OCI-LY3 (cell line): ENCODE measurements around the gene TCTN1.

ENCODE experiments used
- H2AFZ ChIP-seq: fragments of 200-600, 300-600 bp; shearing (Covaris generic); 2 replicates; pipeline ENCODE4 v1.6.0; 2014; ENCODE audit warnings: antibody characterized with exemption, low read depth, low read length
- H3K27ac ChIP-seq: fragments of 200-600, 300-600 bp; sonication (generic); 2 replicates; pipeline ENCODE4 v1.5.1; 2014; ENCODE audit warnings: mild to moderate bottlenecking, low read length, moderate library complexity, mixed read lengths
- H3K27me3 ChIP-seq: fragments of 200-600, 300-600 bp; sonication (generic); 2 replicates; pipeline ENCODE4 v1.6.1; 2014; ENCODE audit warnings: low read depth, low read length, mixed read lengths
- H3K36me3 ChIP-seq: fragments of 200-600, 300-600 bp; sonication (generic); replicated peaks from 2 replicates; pipeline ENCODE3; 2014; ENCODE audit warnings: low read depth, low read length, mixed read lengths
- H3K4me1 ChIP-seq: fragments of 300-600, 200-600 bp; sonication (generic); 2 replicates; pipeline ENCODE4 v1.6.1; 2014; ENCODE audit warnings: low read length, mixed read lengths
- H3K4me2 ChIP-seq: fragments of 200-600, 300-600 bp; sonication (generic); 2 replicates; pipeline ENCODE4 v1.6.1; 2014; ENCODE audit warnings: low read length, mixed read lengths
- H3K4me3 ChIP-seq: fragments of 300-600, 200-600 bp; sonication (generic); 2 replicates; pipeline ENCODE4 v1.5.1; 2014; ENCODE audit warnings: antibody characterized with exemption, mild to moderate bottlenecking, low read length, moderate library complexity
- H3K79me2 ChIP-seq: fragments of 300-600, 200-600 bp; shearing (Covaris generic); 2 replicates; pipeline ENCODE4 v1.6.1; 2014; ENCODE audit warnings: mild to moderate bottlenecking, low read length, mixed read lengths
- H3K9ac ChIP-seq: fragments of 300-600, 200-600 bp; shearing (Covaris generic); 2 replicates; pipeline ENCODE4 v1.6.0; 2014; ENCODE audit warnings: mild to moderate bottlenecking, low read length, moderate library complexity
- H3K9me3 ChIP-seq: fragments of 200-600, 300-600 bp; shearing (Covaris generic); 2 replicates; pipeline ENCODE4 v1.6.1; 2014; ENCODE audit warnings: low read length, mixed read lengths; ENCODE audit not compliant: insufficient read depth
- H4K20me1 ChIP-seq: fragments of 200-600, 300-600 bp; sonication (generic); 2 replicates; pipeline ENCODE4 v1.6.1; 2016; ENCODE audit warnings: low read length, mixed read lengths; ENCODE audit not compliant: insufficient read depth
- CTCF ChIP-seq: fragments of 200-600, 300-600 bp; sonication (generic); IDR thresholded peaks from 2 replicates; pipeline ENCODE4 v1.5.1; 2014; ENCODE audit warnings: antibody characterized with exemption, low read length, low read depth
- EZH2phosphoT487 ChIP-seq: fragments of 200-600 bp; shearing (Covaris generic); IDR thresholded peaks from 2 replicates; pipeline ENCODE4 v1.6.1; 2018; ENCODE audit warnings: antibody characterized with exemption, mixed run types, low read depth

The TCTN1 gene

GRCh38 chr12:110668480-110669192 is 54.7 kb downstream of the TCTN1 start:
- no peak for TF ChIP-seq EZH2phosphoT487
- TF ChIP-seq CTCF = no peak
- no peak overlapping the region for H2AFZ ChIP-seq
- H3K9me3 ChIP-seq = peaks cover 13% of the 10 kb centered on the region
- peak overlapping the region; percentile 24; the same call in 1 of the 2 replicates for H3K4me3 ChIP-seq
- H3K27me3 ChIP-seq = no peaks in the 10 kb centered on the region
- H3K4me1 ChIP-seq = peaks cover 42% of the 10 kb centered on the region
- peaks cover 3% of the 10 kb centered on the region for H3K36me3 ChIP-seq
- peak overlapping the region; percentile 84 for H3K27ac ChIP-seq
- H3K9ac ChIP-seq = peak overlapping the region; percentile 15; the same call in 1 of the 2 replicates
- no peaks in the 10 kb centered on the region for H4K20me1 ChIP-seq
- peak overlapping the region; percentile 84 for H3K4me2 ChIP-seq
- H3K79me2 ChIP-seq = no peaks in the 10 kb centered on the region

- peak overlapping the region; percentile 54; the same call in 1 of the 2 replicates for H3K4me3 ChIP-seq
- peaks cover 42% of the 10 kb centered on the region for H3K4me1 ChIP-seq
- H3K27me3 ChIP-seq = no peaks in the 10 kb centered on the region
- TF ChIP-seq EZH2phosphoT487 (no peak), CTCF (no peak)
- H3K79me2 ChIP-seq = no peaks in the 10 kb centered on the region
- peaks cover 3% of the 10 kb centered on the region for H3K36me3 ChIP-seq
- peak overlapping the region; percentile 84 for H3K27ac ChIP-seq
- H3K4me2 ChIP-seq = peak overlapping the region; percentile 84
- no peaks in the 10 kb centered on the region for H4K20me1 ChIP-seq
- H2AFZ ChIP-seq = peak overlapping the region; percentile 31; the same call in 1 of the 2 replicates
- peaks cover 13% of the 10 kb centered on the region for H3K9me3 ChIP-seq
- peak overlapping the region; percentile 54; the same call in 1 of the 2 replicates for H3K9ac ChIP-seq
Observed at GRCh38 chr12:110669193-110669502, 55.2 kb downstream of the TCTN1 start.

- Histone ChIP-seq H2AFZ (peak overlapping the region; percentile 30; the same call in 1 of the 2 replicates), H3K4me1 (peaks cover 42% of the 10 kb centered on the region), H3K9me3 (peaks cover 11% of the 10 kb centered on the region), H3K9ac (peak overlapping the region; percentile 54; the same call in 1 of the 2 replicates), H3K36me3 (no peaks in the 10 kb centered on the region), H3K27me3 (no peaks in the 10 kb centered on the region), H4K20me1 (no peaks in the 10 kb centered on the region), H3K27ac (peak overlapping the region; percentile 84), H3K79me2 (no peaks in the 10 kb centered on the region), H3K4me2 (peak overlapping the region; percentile 84), H3K4me3 (peak overlapping the region; percentile 54)
- TF ChIP-seq CTCF (no peak), EZH2phosphoT487 (no peak)
Observed at GRCh38 chr12:110670161-110670701, 56.3 kb downstream of the TCTN1 start.

GRCh38 chr12:110676171-110676570 is 62.2 kb downstream of the TCTN1 start:
- no peak overlapping the region for H3K4me3 ChIP-seq
- H3K36me3 ChIP-seq = no peaks in the 10 kb centered on the region
- TF ChIP-seq EZH2phosphoT487 (no peak), CTCF (no peak)
- peaks cover 5% of the 10 kb centered on the region; the same call in 1 of the 2 replicates for H3K9me3 ChIP-seq
- H3K4me2 ChIP-seq = no peak overlapping the region
- no peak overlapping the region for H3K9ac ChIP-seq
- H2AFZ ChIP-seq = no peak overlapping the region
- H3K4me1 ChIP-seq = peaks cover 29% of the 10 kb centered on the region
- no peaks in the 10 kb centered on the region for H4K20me1 ChIP-seq
- H3K27me3 ChIP-seq = no peaks in the 10 kb centered on the region
- H3K79me2 ChIP-seq = no peaks in the 10 kb centered on the region
- no peak overlapping the region for H3K27ac ChIP-seq
